Muscle layer of duodenum (tissue), 2 donors: Measurements from ENCODE around the gene OBSCN.

Experiments
- H3K27ac ChIP-seq: one replicate; pipeline ENCODE4 v1.7.0; 2013; ENCODE audit warnings: mild to moderate bottlenecking, low read length
- H3K27me3 ChIP-seq: one replicate; pipeline ENCODE4 v1.7.0; 2013; ENCODE audit warnings: low read depth, mild to moderate bottlenecking, control low read depth, low read length
- H3K36me3 ChIP-seq, 2 donors: one replicate each; pipeline ENCODE4 v1.7.0; 2013; ENCODE audit warnings: low read length in 2 of 2, control low read depth in 1 of 2, mild to moderate bottlenecking in 1 of 2; ENCODE audit not compliant: insufficient read depth in 2 of 2, control insufficient read depth in 1 of 2
- H3K4me1 ChIP-seq, 2 donors: one replicate each; pipeline ENCODE4 v1.7.0; 2013; ENCODE audit warnings: low read length in 2 of 2, mild to moderate bottlenecking in 2 of 2, control low read depth in 1 of 2, moderate library complexity in 1 of 2; ENCODE audit not compliant: insufficient read depth in 2 of 2, control insufficient read depth in 1 of 2
- H3K4me3 ChIP-seq, 2 donors: one replicate each; pipeline ENCODE4 v1.7.0; 2013; ENCODE audit warnings: low read length in 2 of 2, low read depth in 1 of 2, mild to moderate bottlenecking in 1 of 2
- H3K9me3 ChIP-seq, 2 donors: one replicate each; pipeline ENCODE4 v1.7.0; 2013; ENCODE audit warnings: low read length in 2 of 2, control low read depth in 1 of 2, mild to moderate bottlenecking in 1 of 2; ENCODE audit not compliant: control insufficient read depth in 1 of 2
- donor health status: healthy.

Gene OBSCN

DNA sequence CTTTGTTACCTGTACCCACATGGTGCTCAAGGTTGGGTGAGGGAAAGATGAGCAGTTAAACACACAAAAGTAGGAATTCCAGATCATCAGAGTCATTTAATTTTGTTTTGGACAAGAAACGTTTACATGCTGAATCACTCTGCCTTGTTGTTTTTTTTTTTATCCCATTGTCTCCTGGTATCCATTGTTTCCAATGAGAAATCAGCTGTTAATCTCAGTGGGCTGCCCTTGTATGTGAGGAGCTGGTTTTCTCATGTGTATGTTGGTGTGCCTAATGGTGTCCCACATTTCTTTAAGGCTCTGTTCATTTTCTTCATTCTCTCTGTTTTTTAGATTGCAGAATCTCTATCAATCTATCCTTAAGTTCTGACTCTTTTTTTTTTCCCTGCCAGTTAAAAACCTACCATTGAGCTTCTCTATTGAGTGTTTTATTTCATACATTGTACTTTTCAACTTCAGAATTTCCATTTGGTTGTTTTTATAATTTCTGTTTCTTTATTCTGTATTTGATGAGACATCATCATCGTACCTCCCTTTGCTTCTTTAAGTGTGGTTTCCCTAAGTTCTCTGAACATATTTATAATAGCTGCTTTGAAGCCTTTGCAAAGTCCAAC lies 8.8 kb upstream of the OBSCN start:
- Histone ChIP-seq H3K36me3 (peaks cover 0 to 5% of the 10 kb centered on the region in 2 donors), H3K4me3 (no peak overlapping the region), H3K4me1 (no peaks in the 10 kb centered on the region), H3K9me3 (peaks cover 8 to 14% of the 10 kb centered on the region in 2 donors), H3K27me3 (no peaks in the 10 kb centered on the region), H3K27ac (no peak overlapping the region)

DNA sequence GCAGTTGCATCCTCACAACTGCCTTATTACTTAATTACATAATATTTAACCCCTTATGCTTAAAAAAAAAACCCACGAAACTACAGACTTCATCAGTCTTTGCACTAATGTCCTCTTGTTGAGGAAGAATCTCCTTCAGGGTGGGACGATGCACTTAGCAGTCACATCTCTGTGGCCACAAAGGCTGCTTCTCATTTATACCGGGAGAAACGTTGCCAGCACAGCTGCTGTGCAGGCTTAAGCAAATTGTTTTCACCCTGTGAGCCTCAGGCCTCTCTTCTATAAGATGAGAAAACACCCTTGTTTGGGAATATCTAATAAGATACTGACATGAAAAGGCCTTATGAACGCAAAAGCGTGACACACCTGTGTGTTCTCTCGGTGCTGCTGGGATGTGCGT lies 2.9 kb upstream of the OBSCN start:
- no peak overlapping the region for H3K27ac ChIP-seq
- no peak overlapping the region for H3K4me3 ChIP-seq
- peaks cover 0 to 5% of the 10 kb centered on the region in 2 donors for H3K36me3 ChIP-seq

DNA sequence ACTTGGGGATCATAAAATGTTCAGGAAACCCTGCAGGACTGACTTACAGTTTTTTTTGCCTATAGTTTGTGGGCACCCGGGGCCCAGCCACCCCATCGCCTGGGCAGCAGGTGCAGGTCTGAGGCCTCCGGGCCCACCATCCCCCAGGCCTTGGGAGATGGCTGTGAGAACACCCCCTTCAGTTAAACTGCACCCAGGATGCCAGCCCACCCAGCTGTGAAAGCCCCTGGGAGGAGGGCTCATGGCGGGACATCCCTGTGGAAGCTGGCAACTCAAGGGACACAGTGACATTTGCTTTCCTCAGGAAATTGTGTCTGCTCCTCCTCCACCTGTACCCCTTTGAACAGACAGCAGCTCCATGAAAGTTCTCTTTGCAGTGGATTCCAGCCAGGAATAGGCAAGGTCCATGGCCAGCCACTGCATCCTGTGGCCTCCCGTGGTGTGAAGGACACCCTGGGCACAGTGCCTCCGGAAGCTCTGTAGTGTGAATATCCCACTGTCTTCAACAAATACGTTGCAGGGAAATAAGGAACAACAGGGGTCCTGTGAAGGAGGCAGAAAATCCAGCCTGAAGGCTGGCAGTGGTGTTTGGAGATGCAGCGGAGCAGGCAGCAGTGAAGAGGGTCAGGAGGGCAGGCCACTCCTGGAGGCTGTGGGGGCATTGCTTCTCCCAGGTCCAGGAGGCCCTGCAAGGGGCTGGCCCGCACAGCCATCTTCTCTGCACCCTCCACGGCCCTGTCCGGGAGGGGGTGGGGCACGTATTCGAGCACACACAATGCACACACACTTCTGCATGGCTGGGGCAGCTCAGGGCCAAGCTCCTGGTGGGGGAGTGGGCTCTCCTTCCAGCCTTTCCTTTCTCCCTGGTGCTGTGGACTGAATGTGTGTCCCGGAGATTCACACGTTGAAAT lies 2.1 kb upstream of the OBSCN start:
- no peaks in the 10 kb centered on the region for H3K36me3 ChIP-seq
- H3K27ac ChIP-seq = no peak overlapping the region
- no peaks in the 10 kb centered on the region for H3K27me3 ChIP-seq
- H3K4me1 ChIP-seq = no peaks in the 10 kb centered on the region
- H3K9me3 ChIP-seq = no peaks in the 10 kb centered on the region
- H3K4me3 ChIP-seq = no peak overlapping the region

More for the DNA sequence above, 2.9 kb upstream of the OBSCN start:
- no peaks in the 10 kb centered on the region for H3K27me3 ChIP-seq
- no peaks in the 10 kb centered on the region for H3K4me1 ChIP-seq
- H3K9me3 ChIP-seq = no peaks in the 10 kb centered on the region

DNA sequence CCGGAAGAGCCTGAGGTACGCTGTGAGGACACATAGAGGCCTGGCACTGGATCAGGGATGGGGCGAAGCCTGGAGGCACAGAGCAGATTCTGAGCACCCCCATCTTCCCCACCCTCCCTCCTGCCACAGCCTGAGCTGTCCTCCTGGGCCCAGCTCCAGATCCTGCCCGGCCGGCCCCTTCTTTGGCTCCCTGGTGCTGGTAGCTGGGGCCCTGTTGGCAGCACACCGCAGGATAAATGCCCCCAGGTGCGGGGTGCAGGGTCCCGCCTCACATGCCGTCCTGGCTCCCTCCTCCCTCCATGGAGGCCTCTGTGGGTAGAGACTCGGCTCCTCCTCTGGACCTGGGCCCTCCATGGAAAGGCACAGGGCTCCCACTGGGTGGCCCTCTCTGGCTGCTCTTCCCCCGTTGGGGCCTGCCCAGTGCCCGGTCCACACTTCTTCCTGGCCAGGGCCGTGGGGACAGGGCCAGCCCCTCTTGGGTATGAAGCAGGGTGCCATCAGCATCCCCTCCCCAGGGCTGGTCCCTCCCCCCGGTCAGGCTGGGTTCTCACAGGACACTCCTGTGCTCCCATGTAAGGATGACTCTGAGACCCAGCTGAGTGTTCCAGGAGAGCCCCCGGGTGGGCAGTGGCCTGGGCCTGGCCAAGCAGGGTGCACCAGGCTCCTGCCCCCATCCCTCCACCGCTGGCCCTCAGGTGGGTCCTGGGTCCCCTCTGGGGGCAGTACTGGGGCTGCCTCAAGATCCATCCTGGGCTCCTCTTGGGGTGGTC lies 1.1 kb upstream of the OBSCN start:
- H3K27me3 ChIP-seq = no peaks in the 10 kb centered on the region
- H3K4me3 ChIP-seq = no peak overlapping the region
- H3K9me3 ChIP-seq = no peaks in the 10 kb centered on the region
- H3K4me1 ChIP-seq = no peaks in the 10 kb centered on the region
- H3K27ac ChIP-seq = no peak overlapping the region
- H3K36me3 ChIP-seq = no peaks in the 10 kb centered on the region

DNA sequence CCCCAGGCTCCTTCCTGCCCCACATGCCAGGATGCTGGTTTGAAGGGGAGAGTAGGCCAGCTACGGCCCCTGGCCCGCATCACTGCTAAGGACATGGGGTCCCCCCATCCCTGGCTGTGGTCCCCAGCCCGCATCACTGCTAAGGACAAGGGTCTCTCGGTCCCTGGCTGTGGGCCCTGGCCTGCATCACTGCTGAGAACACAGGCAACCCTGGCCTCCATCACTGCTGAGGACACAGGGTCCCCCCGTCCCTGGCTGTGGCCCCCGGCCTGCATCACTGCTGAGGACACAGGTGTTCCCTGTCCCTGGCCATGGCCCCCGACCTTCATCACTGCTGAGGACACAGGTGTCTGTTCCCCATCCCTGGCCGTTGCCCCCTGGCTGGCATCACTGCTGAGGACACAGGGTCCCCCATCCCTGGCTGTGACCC lies 448 bp upstream of the OBSCN start:
- Histone ChIP-seq H3K9me3 (no peaks in the 10 kb centered on the region), H3K27me3 (no peaks in the 10 kb centered on the region), H3K4me1 (peaks cover 0 to 1% of the 10 kb centered on the region in 2 donors), H3K4me3 (no peak overlapping the region), H3K27ac (no peak overlapping the region), H3K36me3 (no peaks in the 10 kb centered on the region)

DNA sequence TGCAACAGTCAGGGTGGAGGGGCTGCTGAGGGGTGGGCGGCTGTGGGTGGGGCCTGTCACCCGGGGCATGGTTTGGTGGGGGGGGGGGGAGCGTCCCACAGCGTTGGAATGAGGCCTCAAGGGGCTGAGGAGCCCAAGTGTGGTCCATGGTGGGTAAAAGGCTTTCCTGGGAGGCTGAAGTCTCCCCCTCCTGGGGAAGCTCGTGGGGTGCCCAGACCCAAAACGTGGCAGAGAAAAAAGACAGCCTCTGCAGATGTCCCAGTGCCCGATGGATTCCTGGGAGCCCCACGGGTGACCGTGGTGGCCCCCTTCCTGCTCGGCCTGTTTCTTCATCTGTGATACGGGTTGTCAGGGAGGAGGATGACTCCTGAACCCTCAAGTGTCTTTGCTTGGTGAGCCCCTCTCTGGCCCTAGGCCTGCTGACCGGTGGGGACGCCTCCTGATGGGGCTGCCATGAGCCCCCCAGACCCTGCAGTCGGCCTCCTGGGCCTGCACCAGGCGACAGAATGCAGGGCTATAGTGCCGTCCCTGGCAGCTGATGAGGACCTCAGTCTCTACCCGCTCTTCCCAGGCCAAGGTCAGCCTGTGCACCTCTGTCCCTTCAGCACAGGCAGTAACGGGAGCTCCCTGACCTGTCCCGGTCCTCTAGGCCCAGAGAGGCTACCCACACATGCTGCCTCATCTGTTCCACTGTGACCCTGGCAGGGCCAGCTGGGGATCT lies 1.1 kb downstream of the OBSCN start:
- Histone ChIP-seq H3K9me3 (no peaks in the 10 kb centered on the region), H3K27ac (no peak overlapping the region), H3K4me1 (peaks cover 0 to 12% of the 10 kb centered on the region in 2 donors), H3K36me3 (no peaks in the 10 kb centered on the region), H3K4me3 (no peak overlapping the region), H3K27me3 (no peaks in the 10 kb centered on the region)

DNA sequence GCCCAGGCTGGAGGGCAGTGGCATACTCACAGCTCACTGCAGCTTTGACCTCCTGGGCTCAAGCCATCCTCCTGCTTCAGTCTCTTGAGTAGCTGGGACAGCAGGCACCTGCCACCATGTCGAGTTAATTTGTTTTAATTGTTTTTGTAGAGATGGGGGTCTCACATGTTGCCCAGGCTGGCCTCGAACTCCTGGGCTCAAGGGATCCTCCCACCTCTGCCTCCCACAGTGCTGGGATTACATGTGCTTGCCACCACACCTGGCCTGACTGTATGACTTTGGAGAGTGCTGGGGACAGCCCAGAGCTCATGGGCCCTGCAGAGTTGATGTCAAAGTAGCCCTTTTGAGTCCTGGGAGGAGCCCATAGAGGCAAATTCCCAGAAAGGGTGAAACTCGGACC lies 1.8 kb downstream of the OBSCN start:
- Histone ChIP-seq H3K27ac (no peak overlapping the region), H3K27me3 (no peaks in the 10 kb centered on the region), H3K4me1 (peaks cover 0 to 13% of the 10 kb centered on the region in 2 donors), H3K4me3 (no peak overlapping the region), H3K9me3 (no peaks in the 10 kb centered on the region), H3K36me3 (no peaks in the 10 kb centered on the region)

DNA sequence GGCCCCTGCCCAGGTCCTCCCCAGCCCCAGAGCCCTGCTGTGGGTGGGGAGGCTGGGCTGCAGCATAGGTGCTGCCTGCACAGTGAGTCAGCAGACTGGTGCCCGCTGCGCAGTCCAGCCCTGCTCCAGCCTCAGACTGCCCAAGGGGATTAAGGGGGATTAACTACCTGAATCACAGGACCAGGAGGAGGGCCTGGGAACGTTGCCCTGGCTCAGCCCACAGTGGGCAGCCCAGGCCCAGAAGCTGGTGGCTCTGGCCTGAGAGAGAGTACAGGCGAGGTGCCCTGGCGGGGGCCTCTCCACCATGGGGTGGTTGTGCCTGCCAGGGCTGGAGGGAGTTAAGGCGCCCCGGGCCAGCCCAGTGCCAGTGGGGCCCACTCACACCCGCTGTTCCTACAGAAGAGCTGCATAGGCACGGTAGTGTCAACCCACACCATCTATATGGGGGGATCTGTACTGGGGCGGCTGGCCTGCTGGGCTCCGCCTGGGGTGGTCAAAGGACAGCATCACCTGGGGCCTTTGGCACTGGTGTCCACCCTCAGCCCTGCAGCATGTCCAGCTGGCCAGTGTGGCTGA lies 2.3 kb downstream of the OBSCN start:
- Histone ChIP-seq H3K4me1 (peaks cover 0 to 13% of the 10 kb centered on the region in 2 donors), H3K27me3 (no peaks in the 10 kb centered on the region), H3K4me3 (no peak overlapping the region), H3K9me3 (no peaks in the 10 kb centered on the region), H3K36me3 (no peaks in the 10 kb centered on the region), H3K27ac (no peak overlapping the region)

DNA sequence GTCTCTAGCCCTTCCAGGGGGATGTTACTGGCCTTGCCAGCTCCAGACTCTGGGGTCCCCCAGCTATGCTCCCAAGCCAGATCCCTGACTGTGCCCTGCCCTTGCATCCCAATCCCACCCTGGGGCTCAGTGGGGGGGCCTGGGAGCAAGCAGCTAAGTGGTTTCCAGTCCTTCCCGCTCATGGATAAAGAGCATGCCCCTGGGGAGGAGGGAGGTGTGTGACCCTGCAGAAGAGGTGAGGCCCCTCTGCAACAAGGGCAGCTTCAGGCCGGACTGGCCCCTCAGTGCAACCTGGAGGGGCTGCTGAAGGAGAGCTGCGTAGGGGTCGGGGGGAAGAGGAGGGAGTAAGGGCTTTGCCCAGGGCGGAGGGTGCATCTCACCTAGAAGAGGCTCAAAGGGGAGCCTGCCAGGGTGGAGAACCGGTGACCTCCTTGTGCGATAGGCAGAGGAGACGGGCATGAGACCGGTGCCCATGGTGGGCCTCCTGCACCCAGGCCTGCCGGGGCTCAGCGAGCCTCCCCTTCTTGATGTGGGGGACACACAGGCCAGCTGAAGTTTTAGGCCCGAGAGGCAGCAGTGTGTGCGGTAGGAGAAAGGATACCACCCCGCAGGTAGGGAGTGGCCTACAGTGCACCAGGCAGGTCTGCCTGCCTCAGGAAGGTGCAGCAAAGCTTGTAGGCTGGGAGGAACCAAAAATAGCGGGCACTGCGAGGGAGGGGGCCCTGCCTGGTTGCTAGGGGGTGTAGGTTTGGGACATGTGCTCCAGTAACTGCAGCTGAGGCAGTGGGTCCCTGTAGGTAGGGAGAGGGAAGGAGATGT lies 3.1 kb downstream of the OBSCN start:
- H3K4me1 ChIP-seq = peaks cover 0 to 13% of the 10 kb centered on the region in 2 donors
- H3K27ac ChIP-seq = no peak overlapping the region

More for the DNA sequence above, 3.1 kb downstream of the OBSCN start:
- no peak overlapping the region for H3K4me3 ChIP-seq
- H3K9me3 ChIP-seq = no peaks in the 10 kb centered on the region
- no peaks in the 10 kb centered on the region for H3K36me3 ChIP-seq
- H3K27me3 ChIP-seq = no peaks in the 10 kb centered on the region
